CD4-positive, alpha-beta T cell (primary cell): ENCODE measurements around the gene GPR32. TPM values are rescaled to one million over a fixed set of nuclear protein-coding genes. Genes with fewer than 3 reads are reported as not detected.
A peak's percentile ranks its signal among the peaks of the same experiment; 100 is the strongest.

ENCODE experiments used
- ATAC-seq: fragments of 200-7000 bp; cut with Tn5 transposase; one replicate; pipeline ENCODE4 v1.10.0; 2022; ENCODE audit warnings: mild to moderate bottlenecking; ENCODE audit not compliant: poor library complexity
- CTCF ChIA-PET: fragments of 350-600 bp; sonication (Branson Sonifier 250); formaldehyde crosslinking; loops from one replicate; lab custom pipeline; 2021; ENCODE audit warnings: antibody characterized with exemption, inconsistent platforms; lab: Charles Lee
- POLR2A ChIA-PET: fragments of 350-600 bp; sonication (Branson Sonifier 250); formaldehyde crosslinking; loops from one replicate; lab custom pipeline; 2021; ENCODE audit warnings: antibody characterized with exemption, inconsistent platforms; lab: Charles Lee
- DNase-seq, 14 experiments: peaks; one replicate each; pipeline ENCODE4 v3.0.0-alpha.2; 2013 to 2020; ENCODE audit warnings: mixed read lengths in 2 of 14
- H3K27ac ChIP-seq, 2 donors: one replicate each; pipeline versions ENCODE4 v1.5.1 to v1.7.0; 2013; ENCODE audit warnings: low read length in 2 of 2, low read depth in 1 of 2, mild to moderate bottlenecking in 1 of 2
- H3K27me3 ChIP-seq, 2 experiments: 1 replicate in 1 of 2; 2 replicates in 1 of 2; pipeline versions ENCODE4 v1.6.1 to v1.7.0; 2013; ENCODE audit warnings: low read length in 2 of 2, control low read depth in 1 of 2, mild to moderate bottlenecking in 1 of 2, moderate library complexity in 1 of 2; ENCODE audit not compliant: insufficient read depth in 2 of 2, control insufficient read depth in 1 of 2
- H3K36me3 ChIP-seq: one replicate; pipeline ENCODE4 v1.6.1; 2013; ENCODE audit warnings: low read length, control low read depth; ENCODE audit not compliant: insufficient read depth
- H3K4me1 ChIP-seq: one replicate; pipeline ENCODE4 v1.6.1; 2013; ENCODE audit warnings: low read length, control low read depth; ENCODE audit not compliant: insufficient read depth
- H3K4me3 ChIP-seq: one replicate; pipeline ENCODE4 v1.5.1; 2013; ENCODE audit warnings: mild to moderate bottlenecking, low read length, moderate library complexity
- H3K9me3 ChIP-seq, 2 experiments: 1 replicate in 1 of 2; 2 replicates in 1 of 2; pipeline versions ENCODE4 v1.6.1 to v1.7.0; 2013; ENCODE audit warnings: low read length in 2 of 2, mild to moderate bottlenecking in 2 of 2, control low read depth in 1 of 2, moderate library complexity in 1 of 2; ENCODE audit not compliant: control insufficient read depth in 1 of 2, insufficient read depth in 1 of 2
- H3K27ac Mint-ChIP-seq: one replicate; pipeline ENCODE4 v1.8.0; 2020; ENCODE audit warnings: mixed read lengths
- H3K27me3 Mint-ChIP-seq: one replicate; pipeline ENCODE4 v1.8.0; 2021; ENCODE audit warnings: mixed read lengths
- H3K36me3 Mint-ChIP-seq: one replicate; pipeline ENCODE4 v1.8.0; 2021; ENCODE audit warnings: low read depth, mixed read lengths
- H3K4me1 Mint-ChIP-seq: one replicate; pipeline ENCODE4 v1.8.0; 2021; ENCODE audit warnings: low read depth, mixed read lengths
- H3K4me3 Mint-ChIP-seq: one replicate; pipeline ENCODE4 v1.8.0; 2020; ENCODE audit warnings: mild to moderate bottlenecking, mixed read lengths
- H3K9me3 Mint-ChIP-seq: one replicate; pipeline ENCODE4 v1.8.0; 2020; ENCODE audit warnings: mixed read lengths
- intact Hi-C, 2 experiments: fragments of 100-400 bp; cut with DNase I in 1 of 2; cut with micrococcal nuclease in 1 of 2; formaldehyde crosslinking; loops; one replicate each; pipeline versions ENCODE4 v1.15.1 to v1.9.0; 2023 to 2025; cut with DNase I, micrococcal nuclease
- total RNA-seq, 174 experiments: library from RNA in 2 of 174; stranded (reverse) in 2 of 174; gene quantifications; one replicate each; pipeline ENCODE4 v1.2.3 and lab custom pipeline; 2021 to 2026
- TF ChIP-seq, protein P1 (sequence below): fragments of 200-600 bp; IDR thresholded peaks from one replicate; pipeline ENCODE4 v1.8.0; 2022; ENCODE audit warnings: antibody characterized with exemption, mild to moderate bottlenecking

Gene GPR32
- total RNA-seq, 2 experiments from 2014 or later = not detected

DNA sequence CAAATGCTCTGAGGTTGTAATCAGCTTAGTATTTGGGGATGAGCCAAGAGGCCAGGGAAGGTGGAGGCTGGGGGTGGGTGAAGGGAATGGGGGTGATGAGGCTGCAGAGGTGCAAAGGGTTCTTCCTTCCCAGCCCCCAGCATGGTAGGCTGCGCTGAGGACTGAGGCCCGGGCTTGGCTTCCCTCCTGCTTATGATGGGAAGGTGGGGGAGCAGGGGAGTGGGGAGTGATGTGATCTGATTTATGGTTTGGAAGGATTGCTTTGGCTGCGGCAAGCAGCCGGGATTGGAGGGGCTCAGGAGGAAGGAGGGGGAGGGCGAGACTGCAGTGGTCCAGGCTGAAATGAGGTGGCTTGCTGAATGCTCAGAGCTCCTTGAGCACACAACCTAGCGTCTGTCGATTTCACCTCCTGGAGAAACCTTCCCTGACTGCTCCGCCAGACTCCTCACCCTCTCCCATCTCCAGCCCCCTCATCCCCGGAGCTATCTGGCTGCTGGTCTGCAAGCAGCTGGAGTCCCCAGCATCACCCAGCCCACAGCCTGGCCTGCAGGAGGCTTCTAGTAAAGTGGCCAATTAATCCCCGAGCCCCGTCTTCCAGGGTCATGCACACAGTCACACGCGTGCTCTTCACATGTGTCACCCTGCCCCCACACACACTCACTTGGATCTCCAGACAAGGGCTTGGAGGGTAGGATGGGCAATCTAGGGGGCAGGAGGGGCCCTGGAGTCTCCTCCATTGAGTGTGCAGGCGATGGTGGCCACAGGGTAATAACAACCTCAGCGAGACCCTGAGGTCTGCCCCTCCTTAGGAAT is 47.9 kb upstream of the GPR32 start:
- Histone ChIP-seq H3K36me3 (no peaks in the 10 kb centered on the region), H3K4me1 (peaks cover 34% of the 10 kb centered on the region), H3K27me3 (peaks cover 48 to 73% of the 10 kb centered on the region in 2 experiments), H3K27ac (no peak overlapping the region), H3K4me3 (no peak overlapping the region), H3K9me3 (peaks cover 0 to 57% of the 10 kb centered on the region in 2 experiments)
- Mint-ChIP-seq H3K4me1 (peaks cover 31% of the 10 kb centered on the region), H3K27ac (no peak overlapping the region), H3K36me3 (no peaks in the 10 kb centered on the region), H3K9me3 (no peaks in the 10 kb centered on the region), H3K4me3 (peak overlapping the region; percentile 80), H3K27me3 (peaks cover 55% of the 10 kb centered on the region)
- TF ChIP-seq, protein P1, sequence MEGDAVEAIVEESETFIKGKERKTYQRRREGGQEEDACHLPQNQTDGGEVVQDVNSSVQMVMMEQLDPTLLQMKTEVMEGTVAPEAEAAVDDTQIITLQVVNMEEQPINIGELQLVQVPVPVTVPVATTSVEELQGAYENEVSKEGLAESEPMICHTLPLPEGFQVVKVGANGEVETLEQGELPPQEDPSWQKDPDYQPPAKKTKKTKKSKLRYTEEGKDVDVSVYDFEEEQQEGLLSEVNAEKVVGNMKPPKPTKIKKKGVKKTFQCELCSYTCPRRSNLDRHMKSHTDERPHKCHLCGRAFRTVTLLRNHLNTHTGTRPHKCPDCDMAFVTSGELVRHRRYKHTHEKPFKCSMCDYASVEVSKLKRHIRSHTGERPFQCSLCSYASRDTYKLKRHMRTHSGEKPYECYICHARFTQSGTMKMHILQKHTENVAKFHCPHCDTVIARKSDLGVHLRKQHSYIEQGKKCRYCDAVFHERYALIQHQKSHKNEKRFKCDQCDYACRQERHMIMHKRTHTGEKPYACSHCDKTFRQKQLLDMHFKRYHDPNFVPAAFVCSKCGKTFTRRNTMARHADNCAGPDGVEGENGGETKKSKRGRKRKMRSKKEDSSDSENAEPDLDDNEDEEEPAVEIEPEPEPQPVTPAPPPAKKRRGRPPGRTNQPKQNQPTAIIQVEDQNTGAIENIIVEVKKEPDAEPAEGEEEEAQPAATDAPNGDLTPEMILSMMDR = no peak
- intact Hi-C loops = loop anchor here in 1 of 2 experiments (5.0 to 10.0 kb wide), 2 partner anchors 85 to 388 kb away; no protein-coding TSS in a partner anchor
- CTCF ChIA-PET = no interaction called here
- no peak for DNase-seq
- POLR2A ChIA-PET = no interaction called here
- no peak for ATAC-seq

GRCh38 chr19:50723069-50723468 is 47.2 kb upstream of the GPR32 start, which contains the start of gene CLEC11A:
CLEC11A (plus strand) TSS chr19:50723364; CDS start chr19:50723526, 162 bp downstream.
- Histone ChIP-seq H3K9me3 (peaks cover 0 to 61% of the 10 kb centered on the region in 2 experiments), H3K4me3 (no peak within 1 kb of the TSS), H3K36me3 (no peaks in the 10 kb centered on the region), H3K27me3 (peaks cover 53 to 70% of the 10 kb centered on the region in 2 experiments), H3K4me1 (peaks cover 36% of the 10 kb centered on the region), H3K27ac (no peak within 1 kb of the TSS)
- H3K36me3 Mint-ChIP-seq = no peaks in the 10 kb centered on the region
- no peak for ATAC-seq
- DNase-seq = no peak
- H3K4me1 Mint-ChIP-seq = peaks cover 29% of the 10 kb centered on the region
- ChIA-PET POLR2A (no interaction called here), CTCF (no interaction called here)
- H3K27me3 Mint-ChIP-seq = peaks cover 52% of the 10 kb centered on the region
- peak within 1 kb of the TSS; percentile 87 for H3K4me3 Mint-ChIP-seq
- TF ChIP-seq, protein P1 = no peak
- intact Hi-C loops = loop anchor here in 1 of 2 experiments (5.0 to 10.0 kb wide), 2 partner anchors 84 to 388 kb away; no protein-coding TSS in a partner anchor
- no peaks in the 10 kb centered on the region for H3K9me3 Mint-ChIP-seq
- no peak within 1 kb of the TSS for H3K27ac Mint-ChIP-seq

- Histone ChIP-seq H3K27ac (no peak overlapping the region), H3K36me3 (no peaks in the 10 kb centered on the region), H3K4me3 (no peak overlapping the region), H3K4me1 (peaks cover 37% of the 10 kb centered on the region), H3K27me3 (peaks cover 59 to 67% of the 10 kb centered on the region in 2 experiments), H3K9me3 (peaks cover 0 to 66% of the 10 kb centered on the region in 2 experiments)
- Mint-ChIP-seq H3K36me3 (no peaks in the 10 kb centered on the region), H3K4me3 (peak overlapping the region; percentile 87), H3K27me3 (peaks cover 52% of the 10 kb centered on the region), H3K4me1 (peaks cover 36% of the 10 kb centered on the region), H3K9me3 (no peaks in the 10 kb centered on the region), H3K27ac (peak overlapping the region; percentile 70)
- ChIA-PET CTCF (interaction anchor here (0.5 to 1.1 kb wide), 2 partner anchors 57 to 77 kb away, joined by 3 read pairs; no protein-coding TSS in a partner anchor), POLR2A (interaction anchor here (1.3 to 1.5 kb wide), 4 partner anchors 23 to 366 kb away, joined by 3 to 20 read pairs (median 10); partner anchors contain the start of gene JOSD2)
- TF ChIP-seq, protein P1 = no peak
- intact Hi-C loops = loop anchor here (2.0 to 10.0 kb wide), 3 partner anchors 59 to 389 kb away; no protein-coding TSS in a partner anchor
- ATAC-seq (no peak), DNase-seq (no peak)
These were observed 46.3 kb upstream of the GPR32 start for GRCh38 chr19:50723735-50724521.
